ENCODE measurements around the gene TMEM132D. TPM values are rescaled to one million over a fixed set of nuclear protein-coding genes. Genes with fewer than 3 reads are reported as not detected.

The TMEM132D gene
- total RNA-seq, 1 experiment from 2014 or later: not detected

- Histone ChIP-seq H3K9me3 (ENCODE audit: low read depth, low read length, poor library complexity, severe bottlenecking) (peaks cover 13% of the 10 kb centered on the region), H3K27me3 (replicated peaks; ENCODE audit: insufficient read depth, low read depth, low read length, poor library complexity) (no peaks in the 10 kb centered on the region), H3K4me1 (ENCODE audit: insufficient read depth, low read length, poor library complexity, severe bottlenecking) (no peaks in the 10 kb centered on the region), H3K36me3 (ENCODE audit: insufficient read depth, low read length, poor library complexity, severe bottlenecking) (no peaks in the 10 kb centered on the region), H3K27ac (ENCODE audit: low read depth, low read length, poor library complexity, severe bottlenecking) (no peak overlapping the region), H3K4me3 (ENCODE audit: low read depth, low read length, poor library complexity, severe bottlenecking) (no peak overlapping the region)
- ChIA-PET POLR2A (ENCODE audit: low non-redundant PET) (no interaction called here), CTCF (no interaction called here)
- DNase-seq (ENCODE audit: low spot score): no peak
- intact Hi-C loops (cut with micrococcal nuclease; ENCODE audit: unreplicated experiment): no loop called here
- BruUV-seq (replicated peaks): no TSS peak
- TF ChIP-seq, protein P1, sequence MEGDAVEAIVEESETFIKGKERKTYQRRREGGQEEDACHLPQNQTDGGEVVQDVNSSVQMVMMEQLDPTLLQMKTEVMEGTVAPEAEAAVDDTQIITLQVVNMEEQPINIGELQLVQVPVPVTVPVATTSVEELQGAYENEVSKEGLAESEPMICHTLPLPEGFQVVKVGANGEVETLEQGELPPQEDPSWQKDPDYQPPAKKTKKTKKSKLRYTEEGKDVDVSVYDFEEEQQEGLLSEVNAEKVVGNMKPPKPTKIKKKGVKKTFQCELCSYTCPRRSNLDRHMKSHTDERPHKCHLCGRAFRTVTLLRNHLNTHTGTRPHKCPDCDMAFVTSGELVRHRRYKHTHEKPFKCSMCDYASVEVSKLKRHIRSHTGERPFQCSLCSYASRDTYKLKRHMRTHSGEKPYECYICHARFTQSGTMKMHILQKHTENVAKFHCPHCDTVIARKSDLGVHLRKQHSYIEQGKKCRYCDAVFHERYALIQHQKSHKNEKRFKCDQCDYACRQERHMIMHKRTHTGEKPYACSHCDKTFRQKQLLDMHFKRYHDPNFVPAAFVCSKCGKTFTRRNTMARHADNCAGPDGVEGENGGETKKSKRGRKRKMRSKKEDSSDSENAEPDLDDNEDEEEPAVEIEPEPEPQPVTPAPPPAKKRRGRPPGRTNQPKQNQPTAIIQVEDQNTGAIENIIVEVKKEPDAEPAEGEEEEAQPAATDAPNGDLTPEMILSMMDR (conservative IDR thresholded peaks at IDR 0.05; ENCODE audit: low read depth, low read length): no peak
- no peak for TF ChIP-seq EZH2 (IDR thresholded peaks at IDR 0.05; ENCODE audit: borderline replicate concordance, low read depth, low read length, poor library complexity, severe bottlenecking)
These were observed 227.4 kb downstream of the TMEM132D start for GRCh38 chr12:129676411-129676810.

DNA sequence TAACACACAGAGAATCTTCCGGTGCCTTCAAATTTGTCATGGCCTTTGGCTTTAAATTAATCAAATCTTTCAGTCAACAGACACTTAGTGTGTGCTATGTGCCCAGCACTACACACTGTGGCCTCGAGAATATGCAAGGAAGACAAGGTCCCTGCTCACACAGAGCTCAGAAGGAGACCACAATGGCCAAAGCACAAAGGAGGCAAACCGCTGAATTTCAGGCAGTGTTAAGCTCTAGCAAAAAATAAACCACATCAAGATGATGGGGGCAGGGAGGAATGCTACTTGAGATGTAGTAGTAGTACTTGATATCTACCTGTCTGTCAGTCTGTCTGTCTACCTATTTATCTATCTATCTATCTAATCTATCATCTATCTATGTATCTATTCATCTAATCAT is 227.9 kb downstream of the TMEM132D start:
- POLR2A ChIA-PET (ENCODE audit: low non-redundant PET): no interaction called here
- intact Hi-C loops (cut with micrococcal nuclease; ENCODE audit: unreplicated experiment): no loop called here
- DNase-seq (ENCODE audit: low spot score): no peak
- no peaks in the 10 kb centered on the region for H3K27me3 ChIP-seq (replicated peaks; ENCODE audit: insufficient read depth, low read depth, low read length, poor library complexity)
- no peak overlapping the region for H3K4me3 ChIP-seq (ENCODE audit: low read depth, low read length, poor library complexity, severe bottlenecking)
- BruUV-seq (replicated peaks): no TSS peak
- H3K9me3 ChIP-seq (ENCODE audit: low read depth, low read length, poor library complexity, severe bottlenecking): peaks cover 13% of the 10 kb centered on the region
- TF ChIP-seq, protein P1 (conservative IDR thresholded peaks at IDR 0.05; ENCODE audit: low read depth, low read length): no peak
- CTCF ChIA-PET: no interaction called here
- no peaks in the 10 kb centered on the region for H3K36me3 ChIP-seq (ENCODE audit: insufficient read depth, low read length, poor library complexity, severe bottlenecking)
- H3K27ac ChIP-seq (ENCODE audit: low read depth, low read length, poor library complexity, severe bottlenecking): no peak overlapping the region
- H3K4me1 ChIP-seq (ENCODE audit: insufficient read depth, low read length, poor library complexity, severe bottlenecking): no peaks in the 10 kb centered on the region

- no TSS peak for BruUV-seq (replicated peaks)
- no peak for TF ChIP-seq EZH2 (IDR thresholded peaks at IDR 0.05; ENCODE audit: borderline replicate concordance, low read depth, low read length, poor library complexity, severe bottlenecking)
- TF ChIP-seq, protein P1 (conservative IDR thresholded peaks at IDR 0.05; ENCODE audit: low read depth, low read length): no peak
- Histone ChIP-seq H3K36me3 (ENCODE audit: insufficient read depth, low read length, poor library complexity, severe bottlenecking) (no peaks in the 10 kb centered on the region), H3K27me3 (replicated peaks; ENCODE audit: insufficient read depth, low read depth, low read length, poor library complexity) (no peaks in the 10 kb centered on the region), H3K4me3 (ENCODE audit: low read depth, low read length, poor library complexity, severe bottlenecking) (no peak overlapping the region), H3K9me3 (ENCODE audit: low read depth, low read length, poor library complexity, severe bottlenecking) (peaks cover 13% of the 10 kb centered on the region), H3K4me1 (ENCODE audit: insufficient read depth, low read length, poor library complexity, severe bottlenecking) (no peaks in the 10 kb centered on the region), H3K27ac (ENCODE audit: low read depth, low read length, poor library complexity, severe bottlenecking) (no peak overlapping the region)
- intact Hi-C loops (cut with micrococcal nuclease; ENCODE audit: unreplicated experiment): no loop called here
- no peak for DNase-seq (ENCODE audit: low spot score)
- POLR2A ChIA-PET (ENCODE audit: low non-redundant PET): no interaction called here
- CTCF ChIA-PET: no interaction called here
These were observed 228.3 kb downstream of the TMEM132D start for GRCh38 chr12:129675496-129675895.
